ENCODE data around the gene ZBTB46. TPM values are rescaled to one million over a fixed set of nuclear protein-coding genes. Genes with fewer than 3 reads are reported as not detected.

The ZBTB46 gene
- total RNA-seq, 1 experiment from 2014 or later = 27.1 TPM

GRCh38 chr20:63704749-63705117 lies 126.3 kb downstream of the ZBTB46 start:
- Histone ChIP-seq H4K5ac (ENCODE audit: insufficient read length, low read depth, low read length) (no peak overlapping the region), H3K14ac (ENCODE audit: insufficient read depth, low read length) (no peak overlapping the region), H4K91ac (ENCODE audit: insufficient read length, low read depth, low read length) (no peak overlapping the region), H3K79me2 (ENCODE audit: insufficient read depth, low read length) (peaks cover 7% of the 10 kb centered on the region; the same call in 1 of the 2 replicates), H2BK5ac (ENCODE audit: insufficient read length, low read length) (no peak overlapping the region), H2BK15ac (ENCODE audit: low read depth, low read length) (no peak overlapping the region), H3K9me3 (ENCODE audit: control insufficient read depth, low read depth, low read length) (no peaks in the 10 kb centered on the region), H3K56ac (ENCODE audit: insufficient read length, low read depth, low read length) (no peak overlapping the region), H3K9ac (ENCODE audit: extremely low read depth, insufficient read length, low read length) (no peak overlapping the region), H3T11ph (ENCODE audit: low read length) (no peak overlapping the region), H2AFZ (ENCODE audit: low read length) (no peak overlapping the region), H3K4ac (ENCODE audit: low read depth, low read length) (no peak overlapping the region), H3K4me1 (ENCODE audit: insufficient read depth, low read length) (no peaks in the 10 kb centered on the region), H2BK120ac (ENCODE audit: low read depth, low read length, poor library complexity, severe bottlenecking) (no peak overlapping the region), H3K23ac (ENCODE audit: insufficient read length, low read depth, low read length) (no peak overlapping the region), H2BK20ac (ENCODE audit: low read depth, low read length, poor library complexity, severe bottlenecking) (no peak overlapping the region), H4K8ac (replicated peaks; ENCODE audit: insufficient read length, low read depth, low read length) (no peak overlapping the region), H2BK12ac (ENCODE audit: insufficient read length, low read depth, low read length) (no peak overlapping the region), H3K18ac (ENCODE audit: insufficient read length, low read depth, low read length) (no peak overlapping the region), H3K27me3 (ENCODE audit: insufficient read depth, low read length) (no peaks in the 10 kb centered on the region), H4K20me1 (ENCODE audit: control insufficient read depth, insufficient read depth, insufficient read length) (no peaks in the 10 kb centered on the region), H3K79me1 (ENCODE audit: insufficient read depth, low read depth, low read length, poor library complexity, severe bottlenecking) (peaks cover 4% of the 10 kb centered on the region), H3K27ac (ENCODE audit: insufficient read length, low read depth, low read length) (no peak overlapping the region), H2AK5ac (ENCODE audit: insufficient read length, low read length) (no peak overlapping the region), H3K23me2 (ENCODE audit: insufficient read length, low read depth, low read length, poor library complexity, severe bottlenecking) (peaks cover 12% of the 10 kb centered on the region), H3K4me2 (ENCODE audit: insufficient read depth, insufficient read length, low read length) (no peak overlapping the region)
- WGBS (ENCODE audit: extremely low coverage, insufficient read length, low lambda C conversion rate) = no CpG with 5 or more reads among the region's 6 CpGs
- Mint-ChIP-seq H3K27ac (no peak overlapping the region), H3K4me1 (peaks cover 8 to 16% of the 10 kb centered on the region in 2 experiments), H3K27me3 (ENCODE audit: low read depth) (no peaks in the 10 kb centered on the region), H3K36me3 (ENCODE audit: insufficient read depth in 1 of 3, low read depth in 3 of 3) (peaks cover 25 to 38% (median 37%) of the 10 kb centered on the region in 3 experiments), H3K4me3 (no peak overlapping the region), H3K9me3 (no peaks in the 10 kb centered on the region)
- no peak for TF ChIP-seq CTCF (conservative IDR thresholded peaks at IDR 0.05)
- DNase-seq = no peak
